IMR-90 (cell line): Measurements from ENCODE around the gene DOK3. TPM values are rescaled to one million over a fixed set of nuclear protein-coding genes. Genes with fewer than 3 reads are reported as not detected.

ENCODE experiments used
- ATAC-seq: fragments of 200-7000 bp; cut with Tn5 transposase; 2 replicates; pipeline ENCODE4 v1.9.1; 2020; ENCODE audit warnings: low read depth, mild to moderate bottlenecking, moderate library complexity
- BruUV-seq: library from RNA; stranded (reverse); fragments of 400-500 nt; replicated peaks from 2 replicates; lab custom pipeline; 2021; lab: Mats Ljungman, UMichigan
- CTCF ChIA-PET: fragments of 300-600 bp; formaldehyde crosslinking; extraction: SDS; loops from one replicate; lab custom pipeline; 2021; ENCODE audit warnings: antibody characterized with exemption; lab: Yijun Ruan, JAX
- POLR2A ChIA-PET: fragments of 300-600 bp; sonication (Branson Sonifier 250); formaldehyde crosslinking; loops from one replicate; lab custom pipeline; 2022; ENCODE audit warnings: antibody characterized with exemption; ENCODE audit not compliant: unreplicated experiment; lab: Charles Lee
- DNase-seq: peaks from one replicate; pipeline ENCODE4 v3.0.0; 2013
- H2AFZ ChIP-seq: replicated peaks from 2 replicates; pipeline ENCODE3; 2013; ENCODE audit warnings: low read length, mild to moderate bottlenecking; ENCODE audit not compliant: poor library complexity
- H2AK5ac ChIP-seq: 2 replicates; pipeline ENCODE4 v1.6.1; 2013; ENCODE audit warnings: low read depth, low read length, inconsistent platforms
- H2AK9ac ChIP-seq: replicated peaks from 2 replicates; pipeline ENCODE3; 2013; ENCODE audit warnings: mild to moderate bottlenecking, low read depth, low read length, moderate library complexity; ENCODE audit not compliant: poor library complexity
- H2BK120ac ChIP-seq: 2 replicates; pipeline ENCODE4 v1.6.1; 2013; ENCODE audit warnings: low read depth, low read length, inconsistent platforms
- H2BK15ac ChIP-seq: 3 replicates; pipeline ENCODE4 v1.6.1; 2013; ENCODE audit warnings: low read depth, low read length, inconsistent platforms
- H2BK20ac ChIP-seq: 2 replicates; pipeline ENCODE4 v1.6.1; 2013; ENCODE audit warnings: low read depth, mild to moderate bottlenecking, inconsistent platforms, low read length, moderate library complexity
- H2BK5ac ChIP-seq: 2 replicates; pipeline ENCODE4 v1.6.1; 2013; ENCODE audit warnings: mild to moderate bottlenecking, low read depth, low read length, inconsistent platforms; ENCODE audit not compliant: poor library complexity, severe bottlenecking
- H3K14ac ChIP-seq: replicated peaks from 2 replicates; pipeline ENCODE4 v1.6.1; 2013; ENCODE audit warnings: low read depth, low read length, inconsistent platforms
- H3K18ac ChIP-seq: 2 replicates; pipeline ENCODE4 v1.6.1; 2013; ENCODE audit warnings: low read depth, low read length, control low read depth
- H3K23ac ChIP-seq: 2 replicates; pipeline ENCODE4 v1.6.1; 2013; ENCODE audit warnings: low read depth, low read length, inconsistent platforms
- H3K27ac ChIP-seq: 2 replicates; pipeline ENCODE4 v1.5.1; 2013; ENCODE audit warnings: mild to moderate bottlenecking, control low read depth, low read length; ENCODE audit not compliant: insufficient read depth
- H3K27me3 ChIP-seq: 2 replicates; pipeline ENCODE4 v1.6.1; 2013; ENCODE audit warnings: low read length; ENCODE audit not compliant: control insufficient read depth, insufficient read depth
- H3K36me3 ChIP-seq: 2 replicates; pipeline ENCODE4 v1.6.1; 2013; ENCODE audit warnings: low read length, mixed read lengths; ENCODE audit not compliant: control insufficient read depth, insufficient read depth
- H3K4ac ChIP-seq: 2 replicates; pipeline ENCODE4 v1.6.1; 2013; ENCODE audit warnings: low read depth, low read length, inconsistent platforms
- H3K4me1 ChIP-seq: 2 replicates; pipeline ENCODE4 v1.6.1; 2013; ENCODE audit warnings: low read length, mixed read lengths; ENCODE audit not compliant: control insufficient read depth, insufficient read depth
- H3K4me2 ChIP-seq: 2 replicates; pipeline ENCODE4 v1.6.1; 2013; ENCODE audit warnings: low read depth, mild to moderate bottlenecking, control low read depth, low read length, moderate library complexity
- H3K4me3 ChIP-seq: 2 replicates; pipeline ENCODE4 v1.5.1; 2013; ENCODE audit warnings: low read depth, mild to moderate bottlenecking, control low read depth, low read length, moderate library complexity; ENCODE audit not compliant: insufficient read depth
- H3K56ac ChIP-seq: 2 replicates; pipeline ENCODE4 v1.6.1; 2013; ENCODE audit warnings: low read length, inconsistent platforms; ENCODE audit not compliant: insufficient read depth; ENCODE audit errors: extremely low read depth
- H3K79me1 ChIP-seq, 2 experiments: 2 replicates each; pipeline ENCODE4 v1.6.1; 2013; ENCODE audit warnings: low read length in 2 of 2, inconsistent platforms in 1 of 2, low read depth in 1 of 2
- H3K9ac ChIP-seq: 2 replicates; pipeline ENCODE4 v1.6.1; 2013; ENCODE audit warnings: low read depth, low read length, control low read depth
- H3K9me1 ChIP-seq: 2 replicates; pipeline ENCODE4 v1.6.1; 2013; ENCODE audit warnings: low read length, inconsistent platforms; ENCODE audit not compliant: insufficient read depth
- H3K9me3 ChIP-seq: 2 replicates; pipeline ENCODE4 v1.6.1; 2013; ENCODE audit warnings: low read length; ENCODE audit not compliant: control insufficient read depth, insufficient read depth
- H4K20me1 ChIP-seq: 2 replicates; pipeline ENCODE4 v1.6.1; 2013; ENCODE audit warnings: low read length, inconsistent platforms; ENCODE audit not compliant: insufficient read depth
- H4K5ac ChIP-seq: 2 replicates; pipeline ENCODE4 v1.6.1; 2013; ENCODE audit warnings: mild to moderate bottlenecking, low read depth, low read length, control low read depth
- H4K8ac ChIP-seq, 2 experiments: 2 replicates each; pipeline ENCODE4 v1.6.1; 2013; ENCODE audit warnings: low read depth in 2 of 2, low read length in 2 of 2, control low read depth in 1 of 2, inconsistent platforms in 1 of 2
- H4K91ac ChIP-seq: 2 replicates; pipeline ENCODE4 v1.6.1; 2013; ENCODE audit warnings: low read depth, low read length, inconsistent platforms; ENCODE audit not compliant: insufficient read depth
- BHLHE40 ChIP-seq: fragments of 150-350 bp; IDR thresholded peaks from 2 replicates; pipeline ENCODE4 v1.6.1; 2016; ENCODE audit warnings: mild to moderate bottlenecking, low read depth, low read length
- CEBPB ChIP-seq: IDR thresholded peaks from 2 replicates; pipeline ENCODE4 v1.6.1; 2012; ENCODE audit warnings: low read depth, low read length, improper control_type of control experiment
- CHD1 ChIP-seq: IDR thresholded peaks from 2 replicates; pipeline ENCODE4 v1.6.1; 2012; ENCODE audit warnings: low read depth, low read length, improper control_type of control experiment
- CTCF ChIP-seq: conservative IDR thresholded peaks from 2 replicates; pipeline ENCODE4 v1.5.1; 2012; ENCODE audit warnings: mild to moderate bottlenecking, low read depth, low read length, improper control_type of control experiment
- FOS ChIP-seq: fragments of 150-350 bp; IDR thresholded peaks from 2 replicates; pipeline ENCODE4 v1.6.1; 2016; ENCODE audit warnings: low read depth, low read length
- MAFK ChIP-seq: IDR thresholded peaks from 2 replicates; pipeline ENCODE4 v1.6.1; 2012; ENCODE audit warnings: low read depth, low read length, improper control_type of control experiment
- MAZ ChIP-seq: IDR thresholded peaks from 2 replicates; pipeline ENCODE4 v1.6.1; 2012; ENCODE audit warnings: low read depth, mild to moderate bottlenecking, low read length, improper control_type of control experiment, moderate library complexity, borderline replicate concordance
- MXI1 ChIP-seq: IDR thresholded peaks from 2 replicates; pipeline ENCODE4 v1.6.1; 2012; ENCODE audit warnings: low read depth, mild to moderate bottlenecking, low read length, moderate library complexity, borderline replicate concordance
- NFE2L2 ChIP-seq: fragments of 150-350 bp; IDR thresholded peaks from 2 replicates; pipeline ENCODE4 v1.6.1; 2016; ENCODE audit warnings: low read depth, mild to moderate bottlenecking, low read length
- RAD21 ChIP-seq: IDR thresholded peaks from 2 replicates; pipeline ENCODE4 v1.6.1; 2012; ENCODE audit warnings: low read length, improper control_type of control experiment
- RCOR1 ChIP-seq: IDR thresholded peaks from 2 replicates; pipeline ENCODE4 v1.6.1; 2012; ENCODE audit warnings: mild to moderate bottlenecking, low read length, improper control_type of control experiment; ENCODE audit not compliant: insufficient replicate concordance
- RFX5 ChIP-seq: IDR thresholded peaks from 2 replicates; pipeline ENCODE4 v1.8.0; 2012; ENCODE audit warnings: low read depth, mild to moderate bottlenecking, low read length, moderate library complexity
- SMC3 ChIP-seq: fragments of 150-350 bp; IDR thresholded peaks from 2 replicates; pipeline ENCODE4 v1.6.1; 2016; ENCODE audit warnings: low read depth, mild to moderate bottlenecking, antibody characterized with exemption, low read length, moderate library complexity
- USF2 ChIP-seq: fragments of 150-350 bp; IDR thresholded peaks from 2 replicates; pipeline ENCODE4 v1.6.1; 2017; ENCODE audit warnings: mild to moderate bottlenecking, antibody characterized with exemption, low read length, low read depth
- WGBS, 2 experiments: methylation state at CpG; one replicate each; pipeline versions ENCODE4 v1.1.5 to v1.1.7; 2013; ENCODE audit warnings: missing lambda C conversion rate in 2 of 2; ENCODE audit not compliant: insufficient read length in 1 of 2; ENCODE audit errors: extremely low coverage in 2 of 2; 5-methylcytosine and 5-hydroxymethylcytosine counted together
- dilution Hi-C: fragments of 300-500 bp; cut with HindIII; formaldehyde crosslinking; loops from one replicate; pipeline ENCODE4 v1.14.3; 2018; ENCODE audit warnings: low sequenced_read_pairs; ENCODE audit not compliant: unreplicated experiment
- in situ Hi-C: fragments of 300-500 bp; cut with MboI; formaldehyde crosslinking; loops from 3 replicates; pipeline ENCODE4 v1.14.3; 2019; ENCODE audit warnings: low sequenced_read_pairs, inconsistent platforms, mixed read lengths
- intact Hi-C: fragments of 100-400 bp; cut with micrococcal nuclease; formaldehyde crosslinking; loops from 2 replicates; pipeline ENCODE4 v1.10.0; 2022
- polyA plus RNA-seq, 3 experiments: library from polyadenylated mRNA; depleted of rRNA; stranded (reverse); fragments of >200 nt; gene quantifications; 2 replicates each; pipeline ENCODE4 v1.2.3, GENCODE V29; 2012; ENCODE audit warnings: low replicate concordance in 1 of 3
- total RNA-seq: library from RNA; depleted of rRNA; stranded (reverse); fragments of >200 nt; gene quantifications from 2 replicates; pipeline ENCODE4 v1.2.3, GENCODE V29; 2012

DOK3 gene
- total and polyA plus RNA-seq, 2 of the 4 experiments (the other 2 are of a cell fraction) = 0.54 to 3.9 TPM

GRCh38 chr5:177546258-177546741 is 36.7 kb upstream of the DOK3 start:
- Histone ChIP-seq H3K56ac (peak overlapping the region; percentile 44; the same call in 1 of the 2 replicates), H3K9me1 (peaks cover 23% of the 10 kb centered on the region), H2AK5ac (peak overlapping the region; percentile 60; the same call in 1 of the 2 replicates), H2BK20ac (peak overlapping the region; percentile 92), H3K79me1 (peaks cover 21 to 73% of the 10 kb centered on the region in 2 experiments), H2BK120ac (peak overlapping the region; percentile 84), H4K5ac (no peak overlapping the region), H3K4ac (peak overlapping the region; percentile 82), H3K4me3 (no peak overlapping the region), H2AFZ (peak overlapping the region; percentile 39), H3K14ac (peak overlapping the region; percentile 54; the same call in 1 of the 2 replicates), H4K20me1 (peaks cover 50% of the 10 kb centered on the region), H4K8ac (peak overlapping the region in 1 of 2 experiments; percentile 62; a peak in 2 of 4 replicates), H3K23ac (peak overlapping the region; percentile 5; the same call in 1 of the 2 replicates), H3K27ac (peak overlapping the region; percentile 97), H2BK5ac (peak overlapping the region; percentile 98), H3K36me3 (peaks cover 3% of the 10 kb centered on the region; the same call in 1 of the 2 replicates), H2AK9ac (peak overlapping the region; percentile 48), H3K4me1 (peaks cover 21% of the 10 kb centered on the region), H3K27me3 (no peaks in the 10 kb centered on the region), H3K9ac (no peak overlapping the region), H3K18ac (peak overlapping the region; percentile 63; the same call in 1 of the 2 replicates), H3K9me3 (no peaks in the 10 kb centered on the region), H2BK15ac (peak overlapping the region; percentile 31; the same call in 2 of the 3 replicates), H3K4me2 (no peak overlapping the region; the same call in 1 of the 2 replicates), H4K91ac (0 out of 2 replicates have a peak overlapping the region, but pooled peaks have one; percentile 36)
- no TSS peak for BruUV-seq
- in situ Hi-C loops = no loop called here
- ChIA-PET POLR2A (interaction anchor here (0.5 to 1.0 kb wide), 3 partner anchors 39 to 457 kb away, joined by 3 to 5 read pairs (median 3); partner anchors contain the start of gene B4GALT7), CTCF (interaction anchor here (0.6 to 1.8 kb wide), 6 partner anchors 9 to 1624 kb away, joined by 3 to 10 read pairs (median 4); partner anchors contain the start of gene B4GALT7)
- dilution Hi-C loops = no loop called here
- WGBS, 2 experiments = no CpG with 5 or more reads among the region's 1 CpG
- DNase-seq = peak; percentile 99
- intact Hi-C loops = loop anchor here (1.0 to 2.0 kb wide), 2 partner anchors 29 to 53 kb away; no protein-coding TSS in a partner anchor
- ATAC-seq = peak; percentile 86
- TF ChIP-seq RAD21 (no peak; the same call in 1 of the 2 replicates), CTCF (peak; percentile 35), USF2 (0 out of 2 replicates have a peak, but pooled peaks have one; percentile 34), SMC3 (no peak), CEBPB (peak; percentile 98), CHD1 (0 out of 2 replicates have a peak, but pooled peaks have one; percentile 70), MAZ (no peak; the same call in 1 of the 2 replicates), BHLHE40 (0 out of 2 replicates have a peak, but pooled peaks have one; percentile 27), RCOR1 (peak; percentile 79), RFX5 (no peak), MXI1 (no peak), NFE2L2 (peak; percentile 60; the same call in 1 of the 2 replicates), MAFK (no peak; the same call in 1 of the 2 replicates), FOS (peak; percentile 97)
